GM18517 (cell line): ENCODE results near the gene FAM163A.

Experiments used
- ATAC-seq: cut with Tn5 transposase; IDR thresholded peaks from one replicate; pipeline ENCODE4 v1.9.1; 2021; ENCODE audit warnings: mild to moderate bottlenecking, moderate library complexity; ENCODE audit not compliant: unreplicated experiment

The FAM163A gene

GRCh38 chr1:179750630-179751029 lies 7.5 kb downstream of the FAM163A start:
- no peak for ATAC-seq

GRCh38 chr1:179753061-179753460 lies 10.0 kb downstream of the FAM163A start:
- no peak for ATAC-seq

GRCh38 chr1:179754041-179754624 lies 11.0 kb downstream of the FAM163A start:
- no peak for ATAC-seq

GRCh38 chr1:179757933-179758332 lies 14.8 kb downstream of the FAM163A start:
- no peak for ATAC-seq

GRCh38 chr1:179760521-179760920 lies 17.4 kb downstream of the FAM163A start:
- ATAC-seq: no peak

GRCh38 chr1:179761296-179761695 lies 18.2 kb downstream of the FAM163A start:
- no peak for ATAC-seq

GRCh38 chr1:179761846-179762640 lies 19.0 kb downstream of the FAM163A start:
- ATAC-seq: no peak

GRCh38 chr1:179767177-179767581 lies 24.1 kb downstream of the FAM163A start:
- ATAC-seq: no peak

- no peak for ATAC-seq
These were observed 24.9 kb downstream of the FAM163A start for GRCh38 chr1:179767996-179768395.

GRCh38 chr1:179770887-179771502 lies 27.9 kb downstream of the FAM163A start:
- no peak for ATAC-seq

GRCh38 chr1:179773264-179773663 lies 30.2 kb downstream of the FAM163A start:
- no peak for ATAC-seq

- no peak for ATAC-seq
These were observed 30.9 kb downstream of the FAM163A start for GRCh38 chr1:179774000-179774399.

- no peak for ATAC-seq
These were observed 31.5 kb downstream of the FAM163A start for GRCh38 chr1:179774566-179774965.

- ATAC-seq: no peak
These were observed 31.9 kb downstream of the FAM163A start for GRCh38 chr1:179775009-179775408.

- no peak for ATAC-seq
These were observed 33.7 kb downstream of the FAM163A start for GRCh38 chr1:179776831-179777230.

GRCh38 chr1:179777731-179778130 lies 34.6 kb downstream of the FAM163A start:
- ATAC-seq: no peak

- ATAC-seq: no peak
These were observed 36.7 kb downstream of the FAM163A start for GRCh38 chr1:179779645-179780272.

GRCh38 chr1:179781962-179782361 lies 38.9 kb downstream of the FAM163A start:
- no peak for ATAC-seq

GRCh38 chr1:179785031-179785431 lies 41.9 kb downstream of the FAM163A start:
- ATAC-seq: no peak

GRCh38 chr1:179785728-179786127 lies 42.6 kb downstream of the FAM163A start:
- no peak for ATAC-seq

GRCh38 chr1:179786815-179787685 lies 44.0 kb downstream of the FAM163A start:
- no peak for ATAC-seq
